OCI-LY7 (cell line): ENCODE data around the gene GATA6.

Experiments used
- EZH2phosphoT487 ChIP-seq: fragments of 200-600 bp; sonication (generic); IDR thresholded peaks from 2 replicates; pipeline ENCODE4 v1.6.1; 2018; ENCODE audit warnings: low read depth, borderline replicate concordance, mild to moderate bottlenecking, mixed run types, antibody characterized with exemption, low read length, moderate library complexity, mixed read lengths
- TF ChIP-seq, protein P1 (sequence below): fragments of 200-600 bp; sonication (generic); conservative IDR thresholded peaks from 2 replicates; pipeline ENCODE4 v1.5.1; 2014; ENCODE audit warnings: mild to moderate bottlenecking, antibody characterized with exemption, low read length, moderate library complexity, mixed read lengths

DNA sequence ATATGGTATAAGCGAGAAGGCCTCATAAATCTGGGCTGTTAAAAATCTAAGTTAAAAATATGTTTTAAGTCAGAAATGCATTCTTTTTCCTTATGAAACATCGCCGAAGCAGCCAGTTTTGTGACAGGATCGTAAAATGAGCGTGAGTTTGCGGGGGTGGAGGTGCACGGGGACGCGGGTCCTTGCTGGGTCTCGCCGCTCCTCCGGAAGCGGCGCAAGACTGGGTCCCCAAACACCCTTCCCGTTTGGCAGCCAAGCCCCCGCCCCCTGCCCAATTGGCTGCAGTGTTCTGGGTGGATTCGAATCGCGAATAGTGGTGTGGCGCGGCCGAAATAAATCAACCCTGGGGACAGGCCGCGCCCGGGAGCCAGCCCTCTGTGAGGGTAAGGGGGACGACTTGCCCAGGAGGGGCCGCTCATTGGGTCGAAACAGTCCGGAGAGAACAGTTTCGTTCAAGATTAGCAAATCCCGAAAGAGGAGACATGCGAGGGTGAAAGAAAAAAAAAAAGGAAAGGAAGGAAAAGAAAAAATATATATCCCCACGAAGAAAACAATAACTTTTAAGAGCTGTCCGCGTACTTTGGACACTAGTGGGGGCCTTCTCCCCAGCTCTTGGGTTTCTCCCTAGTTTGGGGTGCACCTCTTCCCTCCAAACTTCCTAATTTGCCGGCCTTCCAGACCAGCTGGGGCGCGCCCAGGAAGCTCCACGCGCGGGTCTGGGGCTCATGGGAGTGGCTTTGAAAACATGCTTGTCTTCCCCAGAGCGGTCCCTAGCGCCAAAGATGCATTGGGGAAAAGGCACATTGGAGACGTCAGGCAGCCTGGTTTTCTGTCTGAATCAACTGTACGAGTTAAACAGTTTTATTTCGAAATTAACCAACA lies 3.1 kb upstream of the GATA6 start:
- TF ChIP-seq, protein P1, sequence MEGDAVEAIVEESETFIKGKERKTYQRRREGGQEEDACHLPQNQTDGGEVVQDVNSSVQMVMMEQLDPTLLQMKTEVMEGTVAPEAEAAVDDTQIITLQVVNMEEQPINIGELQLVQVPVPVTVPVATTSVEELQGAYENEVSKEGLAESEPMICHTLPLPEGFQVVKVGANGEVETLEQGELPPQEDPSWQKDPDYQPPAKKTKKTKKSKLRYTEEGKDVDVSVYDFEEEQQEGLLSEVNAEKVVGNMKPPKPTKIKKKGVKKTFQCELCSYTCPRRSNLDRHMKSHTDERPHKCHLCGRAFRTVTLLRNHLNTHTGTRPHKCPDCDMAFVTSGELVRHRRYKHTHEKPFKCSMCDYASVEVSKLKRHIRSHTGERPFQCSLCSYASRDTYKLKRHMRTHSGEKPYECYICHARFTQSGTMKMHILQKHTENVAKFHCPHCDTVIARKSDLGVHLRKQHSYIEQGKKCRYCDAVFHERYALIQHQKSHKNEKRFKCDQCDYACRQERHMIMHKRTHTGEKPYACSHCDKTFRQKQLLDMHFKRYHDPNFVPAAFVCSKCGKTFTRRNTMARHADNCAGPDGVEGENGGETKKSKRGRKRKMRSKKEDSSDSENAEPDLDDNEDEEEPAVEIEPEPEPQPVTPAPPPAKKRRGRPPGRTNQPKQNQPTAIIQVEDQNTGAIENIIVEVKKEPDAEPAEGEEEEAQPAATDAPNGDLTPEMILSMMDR = no peak
- TF ChIP-seq EZH2phosphoT487 = no peak
